ENCODE measurements around the gene ANKS1B.
"Not testable (repeated sequence)": the region's sequence is repeated elsewhere in the genome, so short reads cannot be mapped to it uniquely, and the experiment has no call there.

ANKS1B gene

DNA sequence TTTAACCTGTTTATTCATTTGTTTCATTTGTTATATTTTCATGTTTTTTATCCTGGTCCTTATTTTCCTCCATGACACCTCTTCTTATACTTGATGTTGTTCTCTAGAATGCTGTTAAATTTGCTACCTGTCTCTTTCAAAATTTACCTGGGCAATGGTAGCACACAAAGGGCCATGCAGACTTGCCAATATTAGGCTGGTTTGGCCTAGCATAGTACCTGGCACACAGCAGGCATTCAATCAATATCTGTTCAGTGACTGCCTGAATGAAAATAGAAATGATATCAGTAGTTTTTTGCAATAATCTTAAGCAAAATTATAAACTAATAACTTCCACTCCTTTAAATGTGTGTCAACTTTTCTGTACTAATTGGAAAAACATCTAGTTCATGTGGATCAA, 1014.5 kb downstream of the ANKS1B start:
- no peaks in the 10 kb centered on the region for H3K9me3 ChIP-seq (ENCODE audit: control insufficient read depth in 2 of 2, low read length in 2 of 2)
- no peaks in the 10 kb centered on the region for H3K27me3 ChIP-seq (ENCODE audit: control insufficient read depth in 1 of 2, insufficient read depth in 2 of 2, low read length in 2 of 2)
- no peak overlapping the region for H3K27ac ChIP-seq (ENCODE audit: low read length)
- H3K36me3 ChIP-seq (ENCODE audit: control insufficient read depth in 2 of 2, insufficient read depth in 2 of 2, low read length in 2 of 2): no peaks in the 10 kb centered on the region
- no peak overlapping the region for H3K9ac ChIP-seq (ENCODE audit: low read length in 2 of 2)
- H3K4me3 ChIP-seq (ENCODE audit: low read length in 2 of 2): no peak overlapping the region
- H3K4me1 ChIP-seq (ENCODE audit: control insufficient read depth, insufficient read depth, low read length): no peaks in the 10 kb centered on the region

DNA sequence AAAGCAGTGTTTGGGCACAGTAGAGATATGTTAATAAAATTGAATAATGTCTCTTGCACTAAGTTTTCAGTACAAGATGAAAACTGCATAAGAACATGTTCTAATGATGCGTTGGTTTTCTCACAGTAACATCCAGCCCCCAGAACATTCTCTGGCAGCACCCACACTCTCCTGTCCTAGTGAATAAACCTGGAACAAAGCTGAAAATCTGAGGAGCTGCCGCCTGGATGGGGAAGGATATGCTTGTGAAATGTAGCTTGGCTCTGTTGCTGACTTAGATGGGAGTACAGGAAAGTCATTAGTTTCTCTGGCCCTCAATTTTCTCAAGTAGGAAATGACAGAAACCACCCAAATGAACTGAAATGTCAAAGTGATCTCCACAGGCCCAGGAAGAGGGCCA, 1015.8 kb downstream of the ANKS1B start:
- Histone ChIP-seq H3K9me3 (ENCODE audit: control insufficient read depth in 2 of 2, low read length in 2 of 2) (peaks cover 0 to 2% of the 10 kb centered on the region in 2 donors), H3K9ac (ENCODE audit: low read length in 2 of 2) (no peak overlapping the region), H3K27me3 (ENCODE audit: control insufficient read depth in 1 of 2, insufficient read depth in 2 of 2, low read length in 2 of 2) (no peaks in the 10 kb centered on the region), H3K4me1 (ENCODE audit: control insufficient read depth, insufficient read depth, low read length) (no peaks in the 10 kb centered on the region), H3K4me3 (ENCODE audit: low read length in 2 of 2) (no peak overlapping the region), H3K36me3 (ENCODE audit: control insufficient read depth in 2 of 2, insufficient read depth in 2 of 2, low read length in 2 of 2) (no peaks in the 10 kb centered on the region), H3K27ac (ENCODE audit: low read length) (no peak overlapping the region)

DNA sequence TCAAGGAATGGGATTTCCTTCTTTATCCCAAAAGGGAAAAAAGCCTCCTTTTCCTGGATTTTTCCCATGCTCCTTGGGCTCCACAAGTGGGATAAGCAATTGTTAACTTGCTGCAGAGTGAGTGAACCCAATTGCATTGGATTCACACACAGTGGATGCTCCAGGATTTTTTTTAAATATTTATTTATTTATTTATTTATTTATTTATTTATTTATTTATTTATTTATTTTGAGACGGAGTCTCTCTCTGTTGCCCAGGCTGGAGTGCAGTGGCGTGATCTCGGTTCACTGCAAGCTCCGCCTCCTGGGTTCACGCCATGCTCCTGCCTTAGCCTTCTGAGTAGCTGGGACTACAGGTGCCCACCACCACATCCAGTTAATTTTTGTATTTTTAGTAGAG, 1027.6 kb downstream of the ANKS1B start:
- not testable (repeated sequence) for H3K4me3 ChIP-seq (ENCODE audit: low read length in 2 of 2)

DNA sequence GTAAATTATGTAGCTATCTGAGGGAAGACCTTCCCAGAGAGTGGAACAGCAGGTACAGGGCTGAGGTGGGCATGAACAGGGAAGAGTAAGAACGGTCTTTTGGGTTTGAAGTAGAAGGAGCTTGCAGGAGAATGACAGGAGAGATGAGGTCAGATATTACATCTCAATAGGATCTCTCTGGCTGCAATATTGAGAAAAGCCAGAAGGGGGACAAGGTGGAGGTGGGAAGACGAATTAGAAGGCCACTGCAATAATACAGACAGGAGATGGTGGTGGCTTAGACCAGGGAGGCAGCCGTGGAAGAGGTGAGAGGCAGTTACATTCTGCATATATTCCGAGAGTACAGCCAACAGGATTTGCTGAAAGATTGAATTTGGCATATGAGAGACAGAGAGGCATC, 1029.5 kb downstream of the ANKS1B start:
- no peaks in the 10 kb centered on the region for H3K27me3 ChIP-seq (ENCODE audit: control insufficient read depth in 1 of 2, insufficient read depth in 2 of 2, low read length in 2 of 2)
- no peak overlapping the region for H3K4me3 ChIP-seq (ENCODE audit: low read length in 2 of 2)
- no peak overlapping the region for H3K27ac ChIP-seq (ENCODE audit: low read length)
- no peaks in the 10 kb centered on the region for H3K4me1 ChIP-seq (ENCODE audit: control insufficient read depth, insufficient read depth, low read length)
- H3K36me3 ChIP-seq (ENCODE audit: control insufficient read depth in 2 of 2, insufficient read depth in 2 of 2, low read length in 2 of 2): no peaks in the 10 kb centered on the region
- H3K9ac ChIP-seq (ENCODE audit: low read length in 2 of 2): no peak overlapping the region
- H3K9me3 ChIP-seq (ENCODE audit: control insufficient read depth in 2 of 2, low read length in 2 of 2): no peaks in the 10 kb centered on the region

More for the DNA sequence above, 1027.6 kb downstream of the ANKS1B start:
- not testable (repeated sequence) for H3K27ac ChIP-seq (ENCODE audit: low read length); H3K4me1 ChIP-seq (ENCODE audit: control insufficient read depth, insufficient read depth, low read length); H3K9ac ChIP-seq (ENCODE audit: low read length in 2 of 2); H3K9me3 ChIP-seq (ENCODE audit: control insufficient read depth in 2 of 2, low read length in 2 of 2); H3K36me3 ChIP-seq (ENCODE audit: control insufficient read depth in 2 of 2, insufficient read depth in 2 of 2, low read length in 2 of 2); H3K27me3 ChIP-seq (ENCODE audit: control insufficient read depth in 1 of 2, insufficient read depth in 2 of 2, low read length in 2 of 2)

DNA sequence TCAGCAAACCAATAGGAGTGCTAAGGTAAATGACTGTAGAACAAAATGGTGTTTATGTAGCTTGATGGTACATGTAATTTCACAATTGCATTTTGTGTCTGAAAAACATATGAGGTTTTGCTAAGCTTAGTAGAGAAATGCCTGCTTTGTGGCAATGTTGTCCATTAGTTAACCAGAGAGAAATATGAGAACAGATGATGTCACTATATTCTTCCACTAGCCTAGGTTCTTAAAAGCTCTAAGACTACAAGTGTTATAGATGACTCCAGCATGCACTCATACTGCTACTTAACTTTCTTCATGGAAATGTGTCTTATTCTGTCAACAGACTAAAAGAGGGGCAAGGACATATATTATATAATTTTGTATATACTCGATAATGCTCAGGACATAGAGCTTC, 1030.2 kb downstream of the ANKS1B start:
- H3K4me1 ChIP-seq (ENCODE audit: control insufficient read depth, insufficient read depth, low read length): no peaks in the 10 kb centered on the region
- no peak overlapping the region for H3K4me3 ChIP-seq (ENCODE audit: low read length in 2 of 2)
- H3K9me3 ChIP-seq (ENCODE audit: control insufficient read depth in 2 of 2, low read length in 2 of 2): no peaks in the 10 kb centered on the region
- no peaks in the 10 kb centered on the region for H3K27me3 ChIP-seq (ENCODE audit: control insufficient read depth in 1 of 2, insufficient read depth in 2 of 2, low read length in 2 of 2)
- H3K36me3 ChIP-seq (ENCODE audit: control insufficient read depth in 2 of 2, insufficient read depth in 2 of 2, low read length in 2 of 2): no peaks in the 10 kb centered on the region
- no peak overlapping the region for H3K27ac ChIP-seq (ENCODE audit: low read length)
- no peak overlapping the region for H3K9ac ChIP-seq (ENCODE audit: low read length in 2 of 2)

DNA sequence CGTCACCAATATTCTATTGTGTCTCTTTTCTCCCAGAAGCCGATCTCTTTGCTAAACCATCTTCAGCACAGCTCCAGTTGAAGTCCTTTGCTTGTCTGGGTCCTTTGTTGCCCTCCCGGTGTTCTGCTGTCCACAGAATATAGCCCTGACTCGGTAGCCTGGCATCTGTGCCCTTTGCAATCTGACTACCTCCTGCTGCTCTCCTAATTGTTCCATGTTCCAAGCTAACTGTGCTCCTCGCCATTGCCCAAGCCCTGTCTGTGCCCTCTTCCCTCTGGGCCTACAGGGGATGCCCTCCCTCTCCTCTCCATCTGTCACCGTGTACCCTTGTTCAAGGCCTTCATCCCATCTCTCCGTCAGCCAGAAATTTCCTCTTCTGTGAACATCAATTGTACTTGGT, 1033.3 kb downstream of the ANKS1B start:
- no peak overlapping the region for H3K4me3 ChIP-seq (ENCODE audit: low read length in 2 of 2)
- H3K27me3 ChIP-seq (ENCODE audit: control insufficient read depth in 1 of 2, insufficient read depth in 2 of 2, low read length in 2 of 2): no peaks in the 10 kb centered on the region
- no peaks in the 10 kb centered on the region for H3K36me3 ChIP-seq (ENCODE audit: control insufficient read depth in 2 of 2, insufficient read depth in 2 of 2, low read length in 2 of 2)
- H3K9ac ChIP-seq (ENCODE audit: low read length in 2 of 2): no peak overlapping the region
- no peaks in the 10 kb centered on the region for H3K9me3 ChIP-seq (ENCODE audit: control insufficient read depth in 2 of 2, low read length in 2 of 2)
- H3K27ac ChIP-seq (ENCODE audit: low read length): no peak overlapping the region
- H3K4me1 ChIP-seq (ENCODE audit: control insufficient read depth, insufficient read depth, low read length): no peaks in the 10 kb centered on the region

DNA sequence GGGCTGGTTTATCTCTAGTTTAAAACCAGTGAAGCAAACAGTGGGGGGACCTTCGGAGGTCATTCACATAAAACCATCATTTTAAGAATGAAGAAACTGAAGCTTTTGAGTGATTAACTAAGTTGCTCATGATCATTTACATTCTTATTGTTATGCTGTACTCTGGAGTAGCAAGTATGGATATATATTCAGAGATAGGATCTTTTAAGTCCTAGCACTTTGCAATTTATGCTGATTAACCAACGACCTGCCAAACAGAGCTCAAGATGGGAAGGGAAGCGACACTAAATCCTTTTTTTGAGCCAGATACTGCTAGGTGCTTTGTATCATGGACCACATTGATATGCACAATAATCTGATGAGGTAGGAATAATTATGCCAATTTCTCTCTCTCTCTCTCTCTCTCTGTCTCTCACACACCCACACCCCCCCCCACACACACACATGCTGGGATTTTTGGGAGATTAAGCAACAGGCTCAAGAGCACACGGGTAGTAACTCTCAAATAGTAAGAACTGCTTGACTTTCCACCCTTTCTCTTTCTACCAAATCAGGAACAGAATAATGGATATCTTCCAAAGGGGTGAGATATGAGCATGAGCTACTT, 1036.3 kb downstream of the ANKS1B start:
- no peak overlapping the region for H3K27ac ChIP-seq (ENCODE audit: low read length)
- H3K27me3 ChIP-seq (ENCODE audit: control insufficient read depth in 1 of 2, insufficient read depth in 2 of 2, low read length in 2 of 2): no peaks in the 10 kb centered on the region
- no peaks in the 10 kb centered on the region for H3K36me3 ChIP-seq (ENCODE audit: control insufficient read depth in 2 of 2, insufficient read depth in 2 of 2, low read length in 2 of 2)
- H3K4me3 ChIP-seq (ENCODE audit: low read length in 2 of 2): no peak overlapping the region
- no peaks in the 10 kb centered on the region for H3K4me1 ChIP-seq (ENCODE audit: control insufficient read depth, insufficient read depth, low read length)
- no peak overlapping the region for H3K9ac ChIP-seq (ENCODE audit: low read length in 2 of 2)
- no peaks in the 10 kb centered on the region for H3K9me3 ChIP-seq (ENCODE audit: control insufficient read depth in 2 of 2, low read length in 2 of 2)

DNA sequence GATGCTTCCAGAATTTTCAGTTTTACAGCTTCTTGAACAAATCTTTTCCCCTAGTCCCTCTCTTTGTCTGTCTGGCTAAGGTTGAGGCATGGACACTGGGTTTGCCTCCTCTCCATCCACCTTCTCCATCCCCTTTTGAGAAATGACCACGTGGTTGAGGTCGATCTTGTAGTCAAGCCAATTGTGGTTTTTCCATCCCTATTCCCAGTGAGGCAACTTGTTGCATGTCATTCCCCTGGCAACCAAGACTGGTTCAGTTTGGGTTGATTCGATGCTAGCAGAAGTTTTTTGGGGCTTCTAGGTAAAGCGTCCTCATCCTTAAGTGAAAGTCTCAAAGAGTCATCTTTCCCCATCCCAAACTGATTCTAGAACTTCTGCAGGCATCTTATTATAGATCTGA, 1038.9 kb downstream of the ANKS1B start:
- H3K4me3 ChIP-seq (ENCODE audit: low read length in 2 of 2): no peak overlapping the region
- H3K9me3 ChIP-seq (ENCODE audit: control insufficient read depth in 2 of 2, low read length in 2 of 2): no peaks in the 10 kb centered on the region
- H3K27ac ChIP-seq (ENCODE audit: low read length): no peak overlapping the region
- H3K9ac ChIP-seq (ENCODE audit: low read length in 2 of 2): no peak overlapping the region
- H3K27me3 ChIP-seq (ENCODE audit: control insufficient read depth in 1 of 2, insufficient read depth in 2 of 2, low read length in 2 of 2): no peaks in the 10 kb centered on the region
- no peaks in the 10 kb centered on the region for H3K36me3 ChIP-seq (ENCODE audit: control insufficient read depth in 2 of 2, insufficient read depth in 2 of 2, low read length in 2 of 2)
- H3K4me1 ChIP-seq (ENCODE audit: control insufficient read depth, insufficient read depth, low read length): no peaks in the 10 kb centered on the region

DNA sequence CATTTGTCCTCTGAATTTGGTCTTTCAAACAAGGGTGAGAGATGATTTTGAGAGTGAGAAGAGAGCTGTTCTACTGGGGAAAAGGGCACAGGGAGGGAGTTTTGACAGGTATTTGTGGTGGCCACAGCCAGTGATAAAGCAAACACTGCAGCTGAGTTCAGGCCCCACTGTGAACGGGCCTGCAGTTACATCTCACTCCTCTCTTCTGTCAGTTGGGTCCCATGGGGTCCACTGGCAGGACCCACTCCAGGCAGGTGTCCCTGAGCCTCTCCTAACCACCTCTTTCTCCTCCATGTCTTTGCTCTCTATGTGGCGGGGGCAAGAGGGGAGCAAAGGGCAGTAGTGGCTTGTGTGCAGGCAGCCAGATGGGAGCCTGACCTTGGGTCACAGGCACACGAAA, 1044.8 kb downstream of the ANKS1B start:
- no peaks in the 10 kb centered on the region for H3K9me3 ChIP-seq (ENCODE audit: control insufficient read depth in 2 of 2, low read length in 2 of 2)
- no peak overlapping the region for H3K4me3 ChIP-seq (ENCODE audit: low read length in 2 of 2)
- H3K36me3 ChIP-seq (ENCODE audit: control insufficient read depth in 2 of 2, insufficient read depth in 2 of 2, low read length in 2 of 2): no peaks in the 10 kb centered on the region
- H3K4me1 ChIP-seq (ENCODE audit: control insufficient read depth, insufficient read depth, low read length): no peaks in the 10 kb centered on the region
- no peaks in the 10 kb centered on the region for H3K27me3 ChIP-seq (ENCODE audit: control insufficient read depth in 1 of 2, insufficient read depth in 2 of 2, low read length in 2 of 2)
- H3K27ac ChIP-seq (ENCODE audit: low read length): no peak overlapping the region
- no peak overlapping the region for H3K9ac ChIP-seq (ENCODE audit: low read length in 2 of 2)

DNA sequence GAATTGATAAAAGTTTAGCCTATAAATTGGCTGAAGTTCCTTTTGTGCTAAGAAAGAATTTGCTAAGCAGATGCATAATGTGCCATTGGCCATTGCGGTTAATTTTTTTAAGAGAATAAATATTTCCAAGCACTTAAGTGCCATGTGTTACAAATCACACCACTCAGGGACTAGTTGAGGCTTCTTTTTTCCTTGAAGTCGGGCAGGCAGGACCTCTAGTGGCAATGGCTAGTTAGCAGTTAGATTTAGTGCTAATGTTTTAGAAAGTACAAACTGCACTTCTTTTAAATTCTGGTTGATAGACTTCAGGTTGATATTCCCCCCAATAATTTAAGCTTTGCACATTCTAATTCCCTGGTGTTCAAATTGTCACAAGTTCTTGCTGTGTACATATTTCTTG, 1045.4 kb downstream of the ANKS1B start:
- Histone ChIP-seq H3K4me3 (ENCODE audit: low read length in 2 of 2) (no peak overlapping the region), H3K27me3 (ENCODE audit: control insufficient read depth in 1 of 2, insufficient read depth in 2 of 2, low read length in 2 of 2) (no peaks in the 10 kb centered on the region), H3K27ac (ENCODE audit: low read length) (no peak overlapping the region), H3K36me3 (ENCODE audit: control insufficient read depth in 2 of 2, insufficient read depth in 2 of 2, low read length in 2 of 2) (no peaks in the 10 kb centered on the region), H3K9ac (ENCODE audit: low read length in 2 of 2) (no peak overlapping the region), H3K4me1 (ENCODE audit: control insufficient read depth, insufficient read depth, low read length) (no peaks in the 10 kb centered on the region), H3K9me3 (ENCODE audit: control insufficient read depth in 2 of 2, low read length in 2 of 2) (no peaks in the 10 kb centered on the region)

DNA sequence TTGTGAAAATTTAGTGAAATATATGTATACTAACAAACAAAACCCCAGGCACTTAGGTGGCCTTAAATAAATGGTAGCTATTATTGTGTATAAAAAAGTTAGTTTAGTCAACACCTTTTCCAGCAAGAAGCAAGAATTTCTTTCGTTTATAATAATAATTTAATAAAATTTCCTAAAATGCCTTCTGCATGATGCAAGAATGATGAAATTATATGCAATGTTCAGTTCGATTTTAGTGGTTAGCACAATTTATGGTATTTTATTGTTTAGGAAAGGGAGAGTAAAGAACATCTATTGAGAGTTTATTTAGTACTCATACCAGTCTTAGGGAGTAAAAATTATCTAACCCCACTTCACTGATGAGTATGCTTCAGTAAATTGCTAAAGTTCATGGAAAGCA, 1048.9 kb downstream of the ANKS1B start:
- H3K9me3 ChIP-seq (ENCODE audit: control insufficient read depth in 2 of 2, low read length in 2 of 2): no peaks in the 10 kb centered on the region
- no peak overlapping the region for H3K9ac ChIP-seq (ENCODE audit: low read length in 2 of 2)
- no peaks in the 10 kb centered on the region for H3K4me1 ChIP-seq (ENCODE audit: control insufficient read depth, insufficient read depth, low read length)
- no peak overlapping the region for H3K4me3 ChIP-seq (ENCODE audit: low read length in 2 of 2)
- no peaks in the 10 kb centered on the region for H3K36me3 ChIP-seq (ENCODE audit: control insufficient read depth in 2 of 2, insufficient read depth in 2 of 2, low read length in 2 of 2)
- H3K27me3 ChIP-seq (ENCODE audit: control insufficient read depth in 1 of 2, insufficient read depth in 2 of 2, low read length in 2 of 2): no peaks in the 10 kb centered on the region
- H3K27ac ChIP-seq (ENCODE audit: low read length): no peak overlapping the region

Measured in stomach smooth muscle (tissue), 2 donors.